ENCODE data around the gene DAGLA. TPM values are rescaled to one million over a fixed set of nuclear protein-coding genes. Genes with fewer than 3 reads are reported as not detected.

DAGLA gene
- total RNA-seq, 1 donor from 2014 or later = 4.6 TPM

- H3K36me3 ChIP-seq (ENCODE audit: control insufficient read depth, insufficient read depth, low read length) = no peaks in the 10 kb centered on the region
- TF ChIP-seq CTCF (IDR thresholded peaks at IDR 0.05; ENCODE audit: insufficient read depth, low read length, poor library complexity, severe bottlenecking) = no peak
- no peaks in the 10 kb centered on the region for H3K27me3 ChIP-seq (ENCODE audit: control insufficient read depth, insufficient read depth, low read length)
- peak overlapping the region; percentile 52 for H3K4me3 ChIP-seq (ENCODE audit: low read depth, low read length)
- DNase-seq (ENCODE audit: low read depth) = no peak
Measured at GRCh38 chr11:61754534-61755482, 74.6 kb downstream of the DAGLA start.

- no peak for DNase-seq (ENCODE audit: low read depth)
- no peak for TF ChIP-seq CTCF (IDR thresholded peaks at IDR 0.05; ENCODE audit: insufficient read depth, low read length, poor library complexity, severe bottlenecking)
- Histone ChIP-seq H3K4me3 (ENCODE audit: low read depth, low read length) (no peak overlapping the region), H3K27me3 (ENCODE audit: control insufficient read depth, insufficient read depth, low read length) (no peaks in the 10 kb centered on the region), H3K36me3 (ENCODE audit: control insufficient read depth, insufficient read depth, low read length) (no peaks in the 10 kb centered on the region)
Measured at GRCh38 chr11:61756147-61756451, 75.9 kb downstream of the DAGLA start.

GRCh38 chr11:61756452-61757212 lies 76.4 kb downstream of the DAGLA start:
- no peak overlapping the region for H3K4me3 ChIP-seq (ENCODE audit: low read depth, low read length)
- H3K27me3 ChIP-seq (ENCODE audit: control insufficient read depth, insufficient read depth, low read length) = no peaks in the 10 kb centered on the region
- H3K36me3 ChIP-seq (ENCODE audit: control insufficient read depth, insufficient read depth, low read length) = no peaks in the 10 kb centered on the region
- no peak for TF ChIP-seq CTCF (IDR thresholded peaks at IDR 0.05; ENCODE audit: insufficient read depth, low read length, poor library complexity, severe bottlenecking)
- DNase-seq (ENCODE audit: low read depth) = no peak

GRCh38 chr11:61757213-61757862 lies 77.1 kb downstream of the DAGLA start:
- H3K27me3 ChIP-seq (ENCODE audit: control insufficient read depth, insufficient read depth, low read length) = no peaks in the 10 kb centered on the region
- no peak for TF ChIP-seq CTCF (IDR thresholded peaks at IDR 0.05; ENCODE audit: insufficient read depth, low read length, poor library complexity, severe bottlenecking)
- no peaks in the 10 kb centered on the region for H3K36me3 ChIP-seq (ENCODE audit: control insufficient read depth, insufficient read depth, low read length)
- H3K4me3 ChIP-seq (ENCODE audit: low read depth, low read length) = no peak overlapping the region
- no peak for DNase-seq (ENCODE audit: low read depth)

- DNase-seq (ENCODE audit: low read depth) = no peak
- Histone ChIP-seq H3K36me3 (ENCODE audit: control insufficient read depth, insufficient read depth, low read length) (no peaks in the 10 kb centered on the region), H3K4me3 (ENCODE audit: low read depth, low read length) (no peak overlapping the region), H3K27me3 (ENCODE audit: control insufficient read depth, insufficient read depth, low read length) (no peaks in the 10 kb centered on the region)
- TF ChIP-seq CTCF (IDR thresholded peaks at IDR 0.05; ENCODE audit: insufficient read depth, low read length, poor library complexity, severe bottlenecking) = no peak
Measured at GRCh38 chr11:61760946-61761345, 80.8 kb downstream of the DAGLA start.

Data from kidney epithelial cell (primary cell).